ENCODE data around the gene PRKAG2.

- TF ChIP-seq POLR2A (IDR thresholded peaks at IDR 0.05; ENCODE audit: low read length): no peak
- no peak for TF ChIP-seq GATA1 (IDR thresholded peaks at IDR 0.05; ENCODE audit: low read depth, low read length)
Observed at GRCh38 chr7:151738925-151739324, 138.0 kb downstream of the PRKAG2 start.
